Stimulated activated CD8-positive, alpha-beta memory T cell treated with anti-CD3 and anti-CD28 coated beads, Interleukin-15, amount 100 ng/mL, for 24 hours (primary cell): ENCODE measurements around the gene PATE1.

ENCODE experiments used
- DNase-seq: peaks from one replicate; pipeline ENCODE4 v3.0.0-alpha.2; 2020; ENCODE audit warnings: low read depth

Gene PATE1

GRCh38 chr11:125790825-125791224 is 44.7 kb downstream of the PATE1 start:
- DNase-seq = no peak

DNA sequence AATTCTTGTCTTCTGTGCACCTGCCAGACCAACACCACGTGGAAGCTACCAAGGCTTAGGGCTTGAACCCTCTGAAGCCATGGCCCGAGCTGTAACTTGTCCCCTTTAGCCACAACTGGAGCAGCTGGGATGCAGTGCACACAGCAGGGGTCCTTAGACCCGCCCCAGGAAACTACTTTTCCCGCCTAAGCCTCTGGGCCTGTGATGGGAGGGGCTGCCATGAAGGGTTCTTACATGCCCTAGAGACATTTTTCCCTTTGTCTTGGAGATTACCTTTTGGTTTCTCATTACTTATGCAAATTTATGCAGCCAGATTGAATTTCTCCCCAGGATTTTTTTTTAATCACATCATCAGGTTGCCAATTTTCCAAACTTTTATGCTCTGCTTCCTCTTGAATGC is 51.6 kb downstream of the PATE1 start:
- no peak for DNase-seq
